Kidney capillary endothelial cell (primary cell): Measurements from ENCODE around the gene THADA.
A peak's percentile ranks its signal among the peaks of the same experiment; 100 is the strongest.
"Not testable (repeated sequence)": the region's sequence is repeated elsewhere in the genome, so short reads cannot be mapped to it uniquely, and the experiment has no call there.

Experiments
- DNase-seq: peaks from one replicate; pipeline ENCODE4 v3.0.0-alpha.2; 2018; ENCODE audit warnings: low spot score

The THADA gene

GRCh38 chr2:43461453-43462073 lies 134.3 kb downstream of the THADA start:
- DNase-seq: no peak

GRCh38 chr2:43460611-43461365 lies 135.1 kb downstream of the THADA start:
- DNase-seq: no peak

- DNase-seq: no peak
Observed at GRCh38 chr2:43460174-43460546, 135.7 kb downstream of the THADA start.

GRCh38 chr2:43459446-43460173 lies 136.2 kb downstream of the THADA start:
- no peak for DNase-seq

GRCh38 chr2:43458014-43458628 lies 137.7 kb downstream of the THADA start:
- DNase-seq: no peak

GRCh38 chr2:43455731-43456642 lies 139.9 kb downstream of the THADA start:
- DNase-seq: no peak

GRCh38 chr2:43455296-43455695 lies 140.5 kb downstream of the THADA start:
- no peak for DNase-seq

- DNase-seq: no peak
Observed at GRCh38 chr2:43454791-43455190, 141.0 kb downstream of the THADA start.

- DNase-seq: no peak
Observed at GRCh38 chr2:43453179-43454170, 142.4 kb downstream of the THADA start.

GRCh38 chr2:43452318-43452731 lies 143.5 kb downstream of the THADA start:
- DNase-seq: no peak

- DNase-seq: no peak
Observed at GRCh38 chr2:43450617-43451016, 145.2 kb downstream of the THADA start.

GRCh38 chr2:43448822-43449110 lies 147.1 kb downstream of the THADA start:
- DNase-seq: no peak

- no peak for DNase-seq
Observed at GRCh38 chr2:43448011-43448821, 147.6 kb downstream of the THADA start.

- not testable (repeated sequence) for DNase-seq
Observed at GRCh38 chr2:43446755-43447154, 149.1 kb downstream of the THADA start.

GRCh38 chr2:43445781-43446180 lies 150.1 kb downstream of the THADA start:
- no peak for DNase-seq

GRCh38 chr2:43444989-43445645 lies 150.7 kb downstream of the THADA start:
- DNase-seq: peak; percentile 36

- no peak for DNase-seq
Observed at GRCh38 chr2:43443282-43443681, 152.6 kb downstream of the THADA start.

GRCh38 chr2:43441195-43441594 lies 154.6 kb downstream of the THADA start:
- no peak for DNase-seq
